Activated CD4-positive, alpha-beta memory T cell treated with anti-CD3 and anti-CD28 coated beads, Interleukin-2, amount 10 ng/mL, durations not matched to agents 7 days and 5 days (primary cell): ENCODE measurements around the gene DKK3. TPM values are rescaled to one million over a fixed set of nuclear protein-coding genes. Genes with fewer than 3 reads are reported as not detected.

Experiments
- CTCF ChIA-PET: fragments of 350-600 bp; sonication (Branson Sonifier 250); formaldehyde crosslinking; loops from one replicate; lab custom pipeline; 2021; ENCODE audit warnings: antibody characterized with exemption, inconsistent platforms; lab: Charles Lee
- POLR2A ChIA-PET: fragments of 350-600 bp; sonication (Branson Sonifier 250); formaldehyde crosslinking; loops from one replicate; lab custom pipeline; 2021; ENCODE audit warnings: antibody characterized with exemption; lab: Charles Lee
- DNase-seq: peaks from one replicate; pipeline ENCODE4 v3.0.0-alpha.2; 2020
- H3K27ac Mint-ChIP-seq: one replicate; pipeline ENCODE4 v1.8.0; 2021; ENCODE audit warnings: mild to moderate bottlenecking, mixed read lengths
- H3K27me3 Mint-ChIP-seq: one replicate; pipeline ENCODE4 v1.8.0; 2021; ENCODE audit warnings: mixed read lengths
- H3K36me3 Mint-ChIP-seq: one replicate; pipeline ENCODE4 v1.8.0; 2021; ENCODE audit warnings: low read depth, mixed read lengths
- H3K4me1 Mint-ChIP-seq: one replicate; pipeline ENCODE4 v1.8.0; 2021; ENCODE audit warnings: mixed read lengths
- H3K4me3 Mint-ChIP-seq: one replicate; pipeline ENCODE4 v1.8.0; 2021; ENCODE audit warnings: mild to moderate bottlenecking, mixed read lengths
- H3K9me3 Mint-ChIP-seq: one replicate; pipeline ENCODE4 v1.8.0; 2021; ENCODE audit warnings: mixed read lengths
- total RNA-seq, 2 experiments: library from RNA; stranded (reverse); gene quantifications; one replicate each; pipeline ENCODE4 v1.2.3, GENCODE V29; 2021

The DKK3 gene
- total RNA-seq, 2 experiments from 2014 or later = not detected

- H3K4me1 Mint-ChIP-seq = peaks cover 17% of the 10 kb centered on the region
- peak overlapping the region; percentile 3 for H3K27ac Mint-ChIP-seq
- H3K4me3 Mint-ChIP-seq = no peak overlapping the region
- peaks cover 11% of the 10 kb centered on the region for H3K27me3 Mint-ChIP-seq
- H3K9me3 Mint-ChIP-seq = no peaks in the 10 kb centered on the region
- ChIA-PET CTCF (interaction anchor here (0.6 to 1.7 kb wide), 7 partner anchors 11 to 167 kb away, joined by 3 to 7 read pairs (median 3); partner anchors contain the start of gene DKK3), POLR2A (no interaction called here)
- DNase-seq = no peak
- peaks cover 4% of the 10 kb centered on the region for H3K36me3 Mint-ChIP-seq
These were observed 42.6 kb downstream of the DKK3 start for GRCh38 chr11:11965656-11966353.

DNA sequence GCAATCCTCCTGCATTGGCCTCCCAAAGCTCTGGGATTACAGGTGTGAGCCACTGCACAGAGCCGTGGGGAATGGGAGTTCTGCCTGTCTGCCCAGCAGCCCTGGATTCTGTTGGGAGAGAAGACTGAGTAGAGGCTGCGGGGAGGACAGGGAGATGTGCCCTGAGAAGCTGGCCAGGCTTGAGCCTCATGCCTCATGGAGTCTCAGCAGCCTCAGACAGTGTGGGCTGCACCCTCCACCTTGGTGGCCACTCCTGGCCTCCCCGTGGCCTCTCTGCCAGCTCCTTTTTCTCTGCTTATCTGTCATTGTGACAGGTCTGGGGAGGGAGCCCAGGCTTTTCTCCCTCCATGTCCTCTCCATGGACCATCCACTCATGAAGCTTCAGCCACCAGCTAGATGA is 43.2 kb downstream of the DKK3 start:
- DNase-seq = no peak
- Mint-ChIP-seq H3K4me3 (no peak overlapping the region), H3K9me3 (no peaks in the 10 kb centered on the region), H3K27me3 (peaks cover 8% of the 10 kb centered on the region), H3K27ac (no peak overlapping the region), H3K36me3 (peaks cover 6% of the 10 kb centered on the region), H3K4me1 (peaks cover 23% of the 10 kb centered on the region)
- ChIA-PET CTCF (interaction anchor here (1.0 to 1.7 kb wide), 3 partner anchors 10 to 167 kb away, joined by 3 to 6 read pairs (median 3); no protein-coding TSS in a partner anchor), POLR2A (no interaction called here)

- Mint-ChIP-seq H3K9me3 (no peaks in the 10 kb centered on the region), H3K4me1 (peaks cover 28% of the 10 kb centered on the region), H3K27me3 (peaks cover 8% of the 10 kb centered on the region), H3K4me3 (no peak overlapping the region), H3K27ac (no peak overlapping the region), H3K36me3 (peaks cover 8% of the 10 kb centered on the region)
- DNase-seq = no peak
- POLR2A ChIA-PET = no interaction called here
- CTCF ChIA-PET = interaction anchor here (1.0 to 1.7 kb wide), 3 partner anchors 10 to 166 kb away, joined by 3 to 6 read pairs (median 3); no protein-coding TSS in a partner anchor
These were observed 43.7 kb downstream of the DKK3 start for GRCh38 chr11:11964774-11965150.

DNA sequence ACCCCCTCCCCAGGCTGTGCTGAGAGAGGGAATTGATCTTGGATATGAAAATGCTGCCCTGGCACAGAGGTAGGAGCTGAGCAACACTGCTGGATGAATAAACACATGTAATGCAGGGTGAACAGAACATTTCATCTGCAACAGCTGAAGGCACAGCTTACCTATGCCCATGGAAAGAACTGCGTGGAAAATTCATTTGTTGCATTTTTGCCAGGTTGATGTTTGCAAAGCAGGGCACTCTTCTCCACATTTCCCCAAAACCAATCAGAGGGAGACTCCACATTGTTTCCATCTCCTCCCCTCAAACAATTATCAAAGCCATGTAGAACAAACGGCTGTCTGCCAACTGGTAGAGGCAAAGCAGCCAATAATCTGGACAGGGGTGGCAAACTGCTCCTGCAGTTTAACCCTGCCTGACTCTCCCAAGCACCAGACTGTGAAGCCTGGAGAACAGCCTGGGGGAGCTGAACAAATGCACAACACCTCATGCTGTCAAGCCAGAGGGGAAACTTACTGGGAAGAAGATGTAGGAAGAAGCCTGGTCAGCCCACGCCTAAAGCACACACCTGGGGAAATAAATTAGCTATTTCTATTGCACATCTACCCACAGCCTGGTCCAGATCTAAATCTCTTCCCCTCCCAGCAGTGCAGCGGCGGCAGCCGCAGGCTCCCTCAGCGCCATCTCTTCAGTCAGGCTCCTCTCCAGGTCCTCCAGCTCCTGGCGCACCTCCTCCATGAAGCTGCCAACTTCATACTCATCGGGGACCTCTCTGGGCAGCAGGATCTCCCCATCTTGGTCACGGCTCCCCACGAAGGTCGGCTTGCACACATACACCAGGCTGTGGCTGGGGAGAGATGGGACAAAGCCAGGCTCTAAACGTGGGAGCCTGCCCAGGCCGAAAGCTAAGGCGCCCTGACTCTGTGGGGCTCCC is 44.3 kb downstream of the DKK3 start:
- ChIA-PET CTCF (interaction anchor here (1.0 to 1.7 kb wide), 2 partner anchors 8 to 9 kb away, joined by 3 to 6 read pairs; no protein-coding TSS in a partner anchor), POLR2A (interaction anchor here (1.0 kb wide), 1 partner anchor 8 kb away, joined by 3 read pairs; no protein-coding TSS in a partner anchor)
- Mint-ChIP-seq H3K36me3 (peaks cover 8% of the 10 kb centered on the region), H3K27ac (no peak overlapping the region), H3K27me3 (peaks cover 8% of the 10 kb centered on the region), H3K4me3 (no peak overlapping the region), H3K4me1 (peaks cover 34% of the 10 kb centered on the region), H3K9me3 (no peaks in the 10 kb centered on the region)
- DNase-seq = no peak

- Mint-ChIP-seq H3K4me1 (peaks cover 41% of the 10 kb centered on the region), H3K9me3 (no peaks in the 10 kb centered on the region), H3K4me3 (no peak overlapping the region), H3K27me3 (peaks cover 8% of the 10 kb centered on the region), H3K36me3 (peaks cover 14% of the 10 kb centered on the region), H3K27ac (no peak overlapping the region)
- POLR2A ChIA-PET = no interaction called here
- DNase-seq = no peak
- CTCF ChIA-PET = interaction anchor here (1.0 kb wide), 1 partner anchor 9 kb away, joined by 3 read pairs; no protein-coding TSS in a partner anchor
These were observed 45.4 kb downstream of the DKK3 start for GRCh38 chr11:11963067-11963466.

DNA sequence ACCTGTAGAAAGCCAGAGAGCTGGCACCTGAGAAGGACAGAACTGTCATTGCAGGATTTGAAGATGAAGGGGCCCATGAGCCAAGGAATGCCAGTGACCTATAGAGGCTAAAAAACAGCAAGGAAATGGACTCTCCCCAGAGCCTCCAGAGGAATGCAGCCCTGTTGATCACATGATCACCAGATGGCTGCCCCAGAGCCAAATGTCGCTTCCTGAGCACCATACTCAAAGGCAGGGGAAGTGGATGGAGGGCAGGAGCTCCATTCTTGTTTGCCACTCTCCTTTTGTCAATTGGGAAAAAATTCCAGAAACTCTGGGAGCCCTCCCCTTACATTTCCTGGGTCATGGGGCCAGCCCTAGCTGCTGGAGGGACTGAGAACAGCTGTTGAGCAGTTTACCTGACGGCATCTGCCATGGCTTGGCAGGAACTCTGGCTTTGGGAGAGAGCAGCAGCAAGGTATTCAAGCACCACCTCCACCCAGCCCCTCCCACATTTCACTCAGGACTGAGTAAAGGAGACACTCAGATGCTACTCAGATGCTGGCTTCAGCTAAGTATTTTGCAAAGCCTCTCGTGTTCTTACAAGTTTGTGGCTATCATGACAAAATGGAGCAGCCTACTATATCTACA is 46.9 kb downstream of the DKK3 start:
- no peak overlapping the region for H3K4me3 Mint-ChIP-seq
- peaks cover 20% of the 10 kb centered on the region for H3K36me3 Mint-ChIP-seq
- peak overlapping the region; percentile 72 for H3K27ac Mint-ChIP-seq
- DNase-seq = no peak
- peaks cover 8% of the 10 kb centered on the region for H3K27me3 Mint-ChIP-seq
- POLR2A ChIA-PET = interaction anchor here (1.1 kb wide), 1 partner anchor 120 kb away, joined by 3 read pairs; the partner anchor contains the start of gene USP47
- H3K9me3 Mint-ChIP-seq = no peaks in the 10 kb centered on the region
- CTCF ChIA-PET = interaction anchor here (0.7 to 1.7 kb wide), 6 partner anchors 9 to 321 kb away, joined by 3 to 6 read pairs (median 4); no protein-coding TSS in a partner anchor
- peaks cover 41% of the 10 kb centered on the region for H3K4me1 Mint-ChIP-seq

- Mint-ChIP-seq H3K36me3 (peaks cover 28% of the 10 kb centered on the region), H3K27ac (peak overlapping the region; percentile 72), H3K4me1 (peaks cover 41% of the 10 kb centered on the region), H3K4me3 (no peak overlapping the region), H3K9me3 (no peaks in the 10 kb centered on the region), H3K27me3 (peaks cover 8% of the 10 kb centered on the region)
- ChIA-PET POLR2A (interaction anchor here (1.0 to 1.5 kb wide), 2 partner anchors 16 to 117 kb away, joined by 3 to 9 read pairs; no protein-coding TSS in a partner anchor), CTCF (interaction anchor here (1.2 to 1.7 kb wide), 4 partner anchors 10 to 162 kb away, joined by 3 to 6 read pairs (median 4); no protein-coding TSS in a partner anchor)
- DNase-seq = peak; percentile 56
These were observed 47.7 kb downstream of the DKK3 start for GRCh38 chr11:11960687-11961086.

DNA sequence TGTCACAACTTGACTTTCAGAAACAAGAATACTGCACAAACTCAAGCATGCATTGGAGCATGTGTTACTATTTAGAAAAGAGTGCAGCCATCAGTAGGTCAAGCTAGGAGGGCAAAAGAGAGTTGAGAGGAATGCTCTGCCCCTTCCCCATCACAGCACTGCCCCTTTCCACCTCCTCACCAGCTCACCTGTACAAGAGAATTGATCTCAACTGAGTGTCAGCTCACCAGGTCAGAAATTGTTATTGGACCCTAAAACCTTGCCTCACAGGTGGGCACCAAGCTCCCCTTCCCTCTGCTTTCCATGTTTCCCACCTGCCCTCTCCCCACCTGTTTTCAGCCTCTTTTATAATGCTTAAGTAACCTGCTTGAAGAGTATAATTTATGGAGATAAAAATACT is 48.8 kb downstream of the DKK3 start:
- no peak for DNase-seq
- Mint-ChIP-seq H3K4me3 (no peak overlapping the region), H3K27ac (peak overlapping the region; percentile 40), H3K36me3 (peaks cover 32% of the 10 kb centered on the region), H3K27me3 (peaks cover 5% of the 10 kb centered on the region), H3K4me1 (peaks cover 41% of the 10 kb centered on the region), H3K9me3 (no peaks in the 10 kb centered on the region)
- POLR2A ChIA-PET = interaction anchor here (0.7 to 1.5 kb wide), 3 partner anchors 12 to 116 kb away, joined by 3 to 9 read pairs (median 3); no protein-coding TSS in a partner anchor
- CTCF ChIA-PET = interaction anchor here (0.9 to 1.5 kb wide), 3 partner anchors 16 to 119 kb away, joined by 3 to 5 read pairs (median 4); partner anchors contain the start of gene USP47

- CTCF ChIA-PET = interaction anchor here (1.2 to 2.2 kb wide), 3 partner anchors 8 to 118 kb away, joined by 5 to 11 read pairs (median 5); partner anchors contain the start of gene USP47
- Mint-ChIP-seq H3K27ac (peak overlapping the region; percentile 4), H3K4me1 (peaks cover 41% of the 10 kb centered on the region), H3K36me3 (peaks cover 34% of the 10 kb centered on the region), H3K4me3 (no peak overlapping the region), H3K27me3 (no peaks in the 10 kb centered on the region), H3K9me3 (no peaks in the 10 kb centered on the region)
- POLR2A ChIA-PET = no interaction called here
- no peak for DNase-seq
These were observed 49.8 kb downstream of the DKK3 start for GRCh38 chr11:11958403-11959231.

- Mint-ChIP-seq H3K27me3 (no peaks in the 10 kb centered on the region), H3K4me1 (peaks cover 26% of the 10 kb centered on the region), H3K9me3 (no peaks in the 10 kb centered on the region), H3K36me3 (peaks cover 51% of the 10 kb centered on the region), H3K27ac (no peak overlapping the region), H3K4me3 (no peak overlapping the region)
- no peak for DNase-seq
- ChIA-PET CTCF (interaction anchor here (1.0 kb wide), 1 partner anchor 25 kb away, joined by 3 read pairs; no protein-coding TSS in a partner anchor), POLR2A (no interaction called here)
These were observed 52.4 kb downstream of the DKK3 start for GRCh38 chr11:11956006-11956405.

GRCh38 chr11:11952036-11952435 is 56.4 kb downstream of the DKK3 start:
- H3K36me3 Mint-ChIP-seq = peaks cover 50% of the 10 kb centered on the region

More at GRCh38 chr11:11952036-11952435, 56.4 kb downstream of the DKK3 start:
- H3K4me1 Mint-ChIP-seq = no peaks in the 10 kb centered on the region
- no peak for DNase-seq
- H3K9me3 Mint-ChIP-seq = no peaks in the 10 kb centered on the region
- ChIA-PET POLR2A (no interaction called here), CTCF (no interaction called here)
- H3K4me3 Mint-ChIP-seq = no peak overlapping the region
- H3K27ac Mint-ChIP-seq = no peak overlapping the region
- no peaks in the 10 kb centered on the region for H3K27me3 Mint-ChIP-seq
